ENCODE measurements around the gene MOK.
"Not testable (repeated sequence)": the region's sequence is repeated elsewhere in the genome, so short reads cannot be mapped to it uniquely, and the experiment has no call there.

MOK gene, protein sequence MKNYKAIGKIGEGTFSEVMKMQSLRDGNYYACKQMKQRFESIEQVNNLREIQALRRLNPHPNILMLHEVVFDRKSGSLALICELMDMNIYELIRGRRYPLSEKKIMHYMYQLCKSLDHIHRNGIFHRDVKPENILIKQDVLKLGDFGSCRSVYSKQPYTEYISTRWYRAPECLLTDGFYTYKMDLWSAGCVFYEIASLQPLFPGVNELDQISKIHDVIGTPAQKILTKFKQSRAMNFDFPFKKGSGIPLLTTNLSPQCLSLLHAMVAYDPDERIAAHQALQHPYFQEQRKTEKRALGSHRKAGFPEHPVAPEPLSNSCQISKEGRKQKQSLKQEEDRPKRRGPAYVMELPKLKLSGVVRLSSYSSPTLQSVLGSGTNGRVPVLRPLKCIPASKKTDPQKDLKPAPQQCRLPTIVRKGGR

DNA sequence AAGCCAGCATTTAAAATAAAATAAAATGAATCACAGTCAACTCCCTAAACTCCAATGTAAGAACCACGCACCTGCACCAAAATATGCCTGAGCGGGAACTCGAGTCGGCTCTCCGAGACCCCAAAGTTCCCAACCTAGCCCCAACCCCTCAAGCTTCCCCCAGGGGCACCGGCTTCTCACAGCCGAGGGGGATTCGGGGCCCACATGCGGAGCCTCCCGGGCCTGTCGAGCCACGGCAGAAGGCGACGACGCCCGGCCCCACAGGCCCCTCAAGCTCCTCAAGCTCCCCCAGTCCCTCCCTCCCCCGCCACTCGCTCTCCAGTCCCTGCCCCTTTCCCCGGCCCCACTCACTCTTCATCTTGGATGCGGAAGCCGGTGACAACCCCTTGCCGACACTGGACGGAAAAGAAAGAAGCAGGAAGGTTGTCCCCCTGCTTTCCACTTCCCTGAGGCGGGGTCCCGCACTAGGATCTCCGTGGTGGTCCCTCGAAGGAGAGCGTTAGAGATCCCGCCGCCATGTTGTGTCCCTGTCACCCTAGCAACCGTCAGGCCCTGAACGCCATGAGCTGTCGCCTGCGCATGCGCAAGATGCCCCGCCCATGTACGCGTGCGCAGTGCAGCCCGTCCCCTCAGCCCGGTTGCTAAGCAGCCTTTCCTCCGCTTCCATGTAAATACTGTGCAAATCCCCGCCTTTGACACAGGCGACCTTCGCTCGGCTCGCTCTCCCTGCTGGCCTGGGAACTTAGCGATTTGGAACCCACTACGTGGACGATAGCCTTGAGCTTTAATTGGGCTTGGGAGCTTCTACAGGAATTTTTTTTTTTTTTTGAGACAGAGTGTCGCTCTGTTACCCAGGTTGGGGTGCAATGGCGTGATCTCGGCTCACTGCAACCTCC is at the start of gene MOK:
TSS of gene MOK (minus strand) at position 554 of the 896 bp plus-strand sequence. CDS start at position 358, 196 bp downstream.
- peak within 1 kb of the TSS; percentile 94 for H3K4me2 ChIP-seq
- H3K4me1 ChIP-seq (ENCODE audit: low read depth, poor library complexity, severe bottlenecking) = peaks cover 10% of the 10 kb centered on the region
- TF ChIP-seq, protein P1, sequence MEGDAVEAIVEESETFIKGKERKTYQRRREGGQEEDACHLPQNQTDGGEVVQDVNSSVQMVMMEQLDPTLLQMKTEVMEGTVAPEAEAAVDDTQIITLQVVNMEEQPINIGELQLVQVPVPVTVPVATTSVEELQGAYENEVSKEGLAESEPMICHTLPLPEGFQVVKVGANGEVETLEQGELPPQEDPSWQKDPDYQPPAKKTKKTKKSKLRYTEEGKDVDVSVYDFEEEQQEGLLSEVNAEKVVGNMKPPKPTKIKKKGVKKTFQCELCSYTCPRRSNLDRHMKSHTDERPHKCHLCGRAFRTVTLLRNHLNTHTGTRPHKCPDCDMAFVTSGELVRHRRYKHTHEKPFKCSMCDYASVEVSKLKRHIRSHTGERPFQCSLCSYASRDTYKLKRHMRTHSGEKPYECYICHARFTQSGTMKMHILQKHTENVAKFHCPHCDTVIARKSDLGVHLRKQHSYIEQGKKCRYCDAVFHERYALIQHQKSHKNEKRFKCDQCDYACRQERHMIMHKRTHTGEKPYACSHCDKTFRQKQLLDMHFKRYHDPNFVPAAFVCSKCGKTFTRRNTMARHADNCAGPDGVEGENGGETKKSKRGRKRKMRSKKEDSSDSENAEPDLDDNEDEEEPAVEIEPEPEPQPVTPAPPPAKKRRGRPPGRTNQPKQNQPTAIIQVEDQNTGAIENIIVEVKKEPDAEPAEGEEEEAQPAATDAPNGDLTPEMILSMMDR (conservative IDR thresholded peaks at IDR 0.05; ENCODE audit: low read depth, low read length) = no peak
- H3K9ac ChIP-seq = peak within 1 kb of the TSS; percentile 89
- no peaks in the 10 kb centered on the region for H3K36me3 ChIP-seq (ENCODE audit: insufficient read depth)
- peak within 1 kb of the TSS; percentile 96 for H2AFZ ChIP-seq (ENCODE audit: low read depth)
- peak within 1 kb of the TSS; percentile 80 for H3K27ac ChIP-seq
- H4K20me1 ChIP-seq (ENCODE audit: insufficient read depth) = no peaks in the 10 kb centered on the region
- H3K4me3 ChIP-seq (IDR thresholded peaks at IDR 0.05; ENCODE audit: insufficient read depth, low read depth, low read length) = no peak within 1 kb of the TSS
- no peaks in the 10 kb centered on the region for H3K27me3 ChIP-seq (ENCODE audit: insufficient read depth, low read depth)
- no peaks in the 10 kb centered on the region for H3K79me2 ChIP-seq (ENCODE audit: insufficient read depth, low read depth)

DNA sequence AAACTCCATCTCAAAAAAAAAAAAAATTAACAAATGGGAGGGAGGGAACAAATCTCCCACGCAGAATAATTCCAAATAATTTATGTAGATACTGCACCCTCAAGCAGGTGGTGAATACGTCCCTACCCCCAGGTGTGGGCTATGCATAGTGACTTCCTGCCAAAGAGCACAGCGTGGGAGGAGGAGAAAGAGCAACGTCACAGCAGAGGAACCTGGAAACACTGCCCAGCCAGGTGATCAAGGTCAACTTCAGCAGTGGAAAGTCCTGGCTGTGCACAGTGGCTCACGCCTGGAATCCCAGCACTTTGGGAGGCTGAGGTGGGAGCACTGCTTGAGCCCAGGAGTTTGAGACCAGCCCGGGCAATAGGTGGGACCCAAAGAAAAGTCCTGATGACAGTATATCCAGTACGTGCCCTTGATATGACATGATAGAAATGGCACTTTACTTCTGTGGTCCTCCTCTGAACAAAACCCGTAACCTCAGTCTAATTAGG is 48.2 kb upstream of the MOK start:
- TF ChIP-seq, protein P1 (conservative IDR thresholded peaks at IDR 0.05; ENCODE audit: low read depth, low read length) = no peak
- Histone ChIP-seq H3K4me1 (ENCODE audit: low read depth, poor library complexity, severe bottlenecking) (no peaks in the 10 kb centered on the region), H3K4me2 (no peak overlapping the region), H3K4me3 (IDR thresholded peaks at IDR 0.05; ENCODE audit: insufficient read depth, low read depth, low read length) (no peak overlapping the region), H3K36me3 (ENCODE audit: insufficient read depth) (no peaks in the 10 kb centered on the region; the same call in 1 of the 2 replicates), H4K20me1 (ENCODE audit: insufficient read depth) (no peaks in the 10 kb centered on the region), H3K79me2 (ENCODE audit: insufficient read depth, low read depth) (no peaks in the 10 kb centered on the region), H3K27me3 (ENCODE audit: insufficient read depth, low read depth) (no peaks in the 10 kb centered on the region), H3K9ac (no peak overlapping the region), H3K27ac (no peak overlapping the region), H2AFZ (ENCODE audit: low read depth) (no peak overlapping the region)

DNA sequence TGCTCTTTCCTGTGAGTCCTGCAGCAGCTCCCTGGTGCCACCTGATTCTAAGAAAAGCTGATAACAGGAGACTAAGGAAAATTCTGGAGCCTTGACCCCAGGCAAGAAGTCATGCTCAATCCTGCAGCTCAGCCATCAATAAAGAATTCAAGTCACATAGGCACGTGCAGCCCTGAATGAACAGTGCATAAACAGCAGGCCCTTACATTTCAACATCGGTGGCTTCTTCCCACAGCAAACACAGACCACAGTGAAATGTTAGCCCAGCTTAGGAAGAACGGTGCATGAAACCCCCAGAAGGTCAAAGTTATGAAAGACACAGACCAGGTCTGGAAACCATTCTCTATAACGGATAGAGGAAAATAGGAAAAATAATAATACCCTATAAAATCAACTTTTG is 47.2 kb upstream of the MOK start:
- TF ChIP-seq, protein P1 (conservative IDR thresholded peaks at IDR 0.05; ENCODE audit: low read depth, low read length) = no peak
- H3K27ac ChIP-seq = no peak overlapping the region
- no peaks in the 10 kb centered on the region; the same call in 1 of the 2 replicates for H3K36me3 ChIP-seq (ENCODE audit: insufficient read depth)
- no peaks in the 10 kb centered on the region for H4K20me1 ChIP-seq (ENCODE audit: insufficient read depth)
- no peak overlapping the region for H3K4me3 ChIP-seq (IDR thresholded peaks at IDR 0.05; ENCODE audit: insufficient read depth, low read depth, low read length)
- H2AFZ ChIP-seq (ENCODE audit: low read depth) = no peak overlapping the region
- H3K9ac ChIP-seq = no peak overlapping the region
- H3K79me2 ChIP-seq (ENCODE audit: insufficient read depth, low read depth) = no peaks in the 10 kb centered on the region
- H3K27me3 ChIP-seq (ENCODE audit: insufficient read depth, low read depth) = no peaks in the 10 kb centered on the region
- no peaks in the 10 kb centered on the region for H3K4me1 ChIP-seq (ENCODE audit: low read depth, poor library complexity, severe bottlenecking)
- no peak overlapping the region for H3K4me2 ChIP-seq

DNA sequence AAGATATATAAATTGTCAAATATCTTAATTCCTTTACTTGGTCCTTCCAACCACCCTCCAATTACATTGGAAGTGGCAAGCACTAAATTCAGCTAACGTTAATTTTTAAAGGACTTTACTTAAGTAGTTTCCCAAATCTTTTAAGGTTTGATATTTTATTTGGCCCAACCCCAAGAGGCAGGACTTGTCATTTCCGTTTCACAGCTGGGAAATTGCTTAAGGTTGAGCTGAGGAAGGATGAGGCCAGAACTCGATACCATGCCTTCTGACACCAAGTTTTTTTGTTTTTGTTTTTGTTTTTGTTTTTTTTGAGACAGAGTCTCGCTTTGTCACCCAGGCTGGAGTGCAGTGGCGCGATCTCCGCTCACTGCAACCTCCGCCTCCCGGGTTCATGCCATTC is 46.6 kb upstream of the MOK start:
- H3K9ac ChIP-seq; H2AFZ ChIP-seq (ENCODE audit: low read depth); H3K27me3 ChIP-seq (ENCODE audit: insufficient read depth, low read depth); H4K20me1 ChIP-seq (ENCODE audit: insufficient read depth); H3K36me3 ChIP-seq (ENCODE audit: insufficient read depth); H3K4me2 ChIP-seq; H3K4me1 ChIP-seq (ENCODE audit: low read depth, poor library complexity, severe bottlenecking); H3K27ac ChIP-seq; H3K79me2 ChIP-seq (ENCODE audit: insufficient read depth, low read depth); H3K4me3 ChIP-seq (IDR thresholded peaks at IDR 0.05; ENCODE audit: insufficient read depth, low read depth, low read length): not testable (repeated sequence)

All from KMS-11 (cell line).